Measurements from ENCODE around the gene TXNDC11. TPM values are rescaled to one million over a fixed set of nuclear protein-coding genes. Genes with fewer than 3 reads are reported as not detected.

The TXNDC11 gene
- total RNA-seq, 1 experiment from 2014 or later, result 19.4 TPM

- Histone ChIP-seq H3K4me3 (no peak overlapping the region), H3K4me1 (peaks cover 15% of the 10 kb centered on the region), H3K9me3 (replicated peaks) (no peaks in the 10 kb centered on the region), H3K36me3 (no peaks in the 10 kb centered on the region), H3K27ac (no peak overlapping the region), H3K27me3 (no peaks in the 10 kb centered on the region)
- no peak for DNase-seq
Observed at GRCh38 chr16:11636172-11636721, 106.4 kb downstream of the TXNDC11 start.

GRCh38 chr16:11635679-11636171, 106.9 kb downstream of the TXNDC11 start:
- Histone ChIP-seq H3K9me3 (replicated peaks) (no peaks in the 10 kb centered on the region), H3K27me3 (no peaks in the 10 kb centered on the region), H3K36me3 (no peaks in the 10 kb centered on the region), H3K4me1 (peaks cover 10% of the 10 kb centered on the region), H3K4me3 (no peak overlapping the region), H3K27ac (no peak overlapping the region)
- no peak for DNase-seq

GRCh38 chr16:11635113-11635652, 107.5 kb downstream of the TXNDC11 start:
- no peak overlapping the region for H3K4me3 ChIP-seq
- no peaks in the 10 kb centered on the region for H3K9me3 ChIP-seq (replicated peaks)
- H3K27ac ChIP-seq, result no peak overlapping the region
- H3K27me3 ChIP-seq, result no peaks in the 10 kb centered on the region
- no peaks in the 10 kb centered on the region for H3K36me3 ChIP-seq
- H3K4me1 ChIP-seq, result peaks cover 7% of the 10 kb centered on the region
- DNase-seq, result no peak

GRCh38 chr16:11634312-11634711, 108.3 kb downstream of the TXNDC11 start:
- H3K27ac ChIP-seq, result no peak overlapping the region
- DNase-seq, result no peak
- no peak overlapping the region for H3K4me3 ChIP-seq
- H3K36me3 ChIP-seq, result no peaks in the 10 kb centered on the region
- H3K27me3 ChIP-seq, result no peaks in the 10 kb centered on the region
- no peaks in the 10 kb centered on the region for H3K9me3 ChIP-seq (replicated peaks)
- H3K4me1 ChIP-seq, result peaks cover 4% of the 10 kb centered on the region; the same call in 1 of the 2 replicates

- no peaks in the 10 kb centered on the region for H3K27me3 ChIP-seq
- peaks cover 5% of the 10 kb centered on the region; the same call in 1 of the 2 replicates for H3K4me1 ChIP-seq
- no peaks in the 10 kb centered on the region for H3K9me3 ChIP-seq (replicated peaks)
- H3K27ac ChIP-seq, result no peak overlapping the region
- DNase-seq, result no peak
- H3K4me3 ChIP-seq, result no peak overlapping the region
- H3K36me3 ChIP-seq, result no peaks in the 10 kb centered on the region
Observed at GRCh38 chr16:11633113-11633512, 109.5 kb downstream of the TXNDC11 start.

GRCh38 chr16:11632455-11632939, 110.2 kb downstream of the TXNDC11 start:
- Histone ChIP-seq H3K4me1 (peaks cover 5% of the 10 kb centered on the region; the same call in 1 of the 2 replicates), H3K36me3 (no peaks in the 10 kb centered on the region), H3K9me3 (replicated peaks) (no peaks in the 10 kb centered on the region), H3K4me3 (no peak overlapping the region), H3K27me3 (no peaks in the 10 kb centered on the region), H3K27ac (no peak overlapping the region)
- DNase-seq, result no peak

GRCh38 chr16:11631214-11631613, 111.4 kb downstream of the TXNDC11 start:
- H3K36me3 ChIP-seq, result no peaks in the 10 kb centered on the region
- H3K27me3 ChIP-seq, result no peaks in the 10 kb centered on the region
- no peak overlapping the region for H3K4me3 ChIP-seq
- no peak overlapping the region for H3K27ac ChIP-seq
- DNase-seq, result no peak
- H3K4me1 ChIP-seq, result peaks cover 5% of the 10 kb centered on the region; the same call in 1 of the 2 replicates
- no peaks in the 10 kb centered on the region for H3K9me3 ChIP-seq (replicated peaks)

- H3K36me3 ChIP-seq, result no peaks in the 10 kb centered on the region
- H3K4me1 ChIP-seq, result peaks cover 5% of the 10 kb centered on the region; the same call in 1 of the 2 replicates
- no peak for DNase-seq
- H3K27me3 ChIP-seq, result no peaks in the 10 kb centered on the region
- H3K9me3 ChIP-seq (replicated peaks), result no peaks in the 10 kb centered on the region
- no peak overlapping the region for H3K27ac ChIP-seq
- no peak overlapping the region for H3K4me3 ChIP-seq
Observed at GRCh38 chr16:11630768-11631056, 111.9 kb downstream of the TXNDC11 start.

GRCh38 chr16:11630046-11630767, 112.5 kb downstream of the TXNDC11 start:
- Histone ChIP-seq H3K4me3 (no peak overlapping the region), H3K36me3 (no peaks in the 10 kb centered on the region), H3K4me1 (peaks cover 5% of the 10 kb centered on the region; the same call in 1 of the 2 replicates), H3K9me3 (replicated peaks) (no peaks in the 10 kb centered on the region), H3K27ac (no peak overlapping the region), H3K27me3 (no peaks in the 10 kb centered on the region)
- DNase-seq, result peak in 1 of 2 experiments; percentile 31

Other genes starting within 250 kb of the TXNDC11 start
- 48.9 and 49.8 TPM in 2 replicates for gene LITAF, start 155.9 kb downstream of the TXNDC11 start, total RNA-seq (2014; rRNA removed; shearing (Covaris generic))
- gene SNN, start 74.4 kb downstream of the TXNDC11 start, total RNA-seq (2014; rRNA removed; shearing (Covaris generic)), result 11.7 and 12.0 TPM in 2 replicates
- gene ZC3H7A, start 54.4 kb upstream of the TXNDC11 start, total RNA-seq (2014; rRNA removed; shearing (Covaris generic)), result 31.6 and 32.0 TPM in 2 replicates
- gene RSL1D1, start 108.7 kb upstream of the TXNDC11 start, total RNA-seq (2014; rRNA removed; shearing (Covaris generic)), result 297 and 349 TPM in 2 replicates
- gene GSPT1, start 173.1 kb upstream of the TXNDC11 start, total RNA-seq (2014; rRNA removed; shearing (Covaris generic)), result 106 and 111 TPM in 2 replicates
- gene NPIPB2, start 199.2 kb upstream of the TXNDC11 start, total RNA-seq (2014; rRNA removed; shearing (Covaris generic)), result 2.6 and 4.3 TPM in 2 replicates
- gene TNFRSF17, start 222.4 kb upstream of the TXNDC11 start, total RNA-seq (2014; rRNA removed; shearing (Covaris generic)), result not detected in 2 replicates
- 2.4 and 3.4 TPM in 2 replicates for gene SNX29, start 233.9 kb upstream of the TXNDC11 start, total RNA-seq (2014; rRNA removed; shearing (Covaris generic))

Data from SJCRH30 (cell line).